Kidney epithelial cell (primary cell): ENCODE data around the gene RIC3. TPM values are rescaled to one million over a fixed set of nuclear protein-coding genes. Genes with fewer than 3 reads are reported as not detected.

Source experiments
- DNase-seq: peaks from one replicate; pipeline ENCODE4 v3.0.0-alpha.2; 2010; ENCODE audit warnings: low read depth
- H3K27me3 ChIP-seq: 2 replicates; pipeline ENCODE4 v1.6.0; 2011; ENCODE audit warnings: low read length; ENCODE audit not compliant: control insufficient read depth, insufficient read depth
- H3K36me3 ChIP-seq: 2 replicates; pipeline ENCODE4 v1.5.1; 2011; ENCODE audit warnings: low read length; ENCODE audit not compliant: control insufficient read depth, insufficient read depth
- H3K4me3 ChIP-seq: 2 replicates; pipeline ENCODE4 v1.5.1; 2011; ENCODE audit warnings: low read depth, mild to moderate bottlenecking, control low read depth, low read length
- CTCF ChIP-seq: IDR thresholded peaks from 2 replicates; pipeline ENCODE4 v1.5.1; 2011; ENCODE audit warnings: mild to moderate bottlenecking, moderate library complexity, low read length, control low read depth, inconsistent platforms; ENCODE audit not compliant: insufficient read depth, poor library complexity, severe bottlenecking
- total RNA-seq: library from RNA; depleted of rRNA; stranded (reverse); fragments of >200 nt; gene quantifications from 2 replicates; pipeline ENCODE4 v1.2.3, GENCODE V29; 2015

RIC3 gene
- total RNA-seq, 1 donor from 2014 or later: 19.5 TPM

GRCh38 chr11:8092587-8093424 lies 76.0 kb downstream of the RIC3 start:
- Histone ChIP-seq H3K4me3 (no peak overlapping the region), H3K36me3 (no peaks in the 10 kb centered on the region), H3K27me3 (no peaks in the 10 kb centered on the region)
- TF ChIP-seq CTCF: peak; percentile 70
- peak; percentile 16 for DNase-seq

- DNase-seq: no peak
- Histone ChIP-seq H3K27me3 (no peaks in the 10 kb centered on the region), H3K36me3 (no peaks in the 10 kb centered on the region), H3K4me3 (no peak overlapping the region)
- TF ChIP-seq CTCF: no peak
Observed at GRCh38 chr11:8091721-8092120, 77.1 kb downstream of the RIC3 start.

- H3K27me3 ChIP-seq: peaks cover 3% of the 10 kb centered on the region
- no peak for DNase-seq
- H3K4me3 ChIP-seq: no peak overlapping the region
- TF ChIP-seq CTCF: peak; percentile 66
- H3K36me3 ChIP-seq: no peaks in the 10 kb centered on the region
Observed at GRCh38 chr11:8090756-8091155, 78.1 kb downstream of the RIC3 start.

- no peak overlapping the region for H3K4me3 ChIP-seq
- no peak for DNase-seq
- no peak for TF ChIP-seq CTCF
- peaks cover 8% of the 10 kb centered on the region for H3K27me3 ChIP-seq
- no peaks in the 10 kb centered on the region for H3K36me3 ChIP-seq
Observed at GRCh38 chr11:8089791-8090510, 78.9 kb downstream of the RIC3 start.

GRCh38 chr11:8087756-8088155 lies 81.1 kb downstream of the RIC3 start:
- no peak for TF ChIP-seq CTCF
- no peak for DNase-seq
- H3K27me3 ChIP-seq: peaks cover 11% of the 10 kb centered on the region

More at GRCh38 chr11:8087756-8088155, 81.1 kb downstream of the RIC3 start:
- H3K36me3 ChIP-seq: no peaks in the 10 kb centered on the region
- H3K4me3 ChIP-seq: no peak overlapping the region
